ENCODE results near the gene CIAPIN1.

CIAPIN1 gene

GRCh38 chr16:57381791-57382534 is 65.2 kb downstream of the CIAPIN1 start:
- DNase-seq: no peak

GRCh38 chr16:57380671-57381462 is 66.3 kb downstream of the CIAPIN1 start:
- DNase-seq: peak; percentile 17

GRCh38 chr16:57379579-57379978 is 67.6 kb downstream of the CIAPIN1 start:
- DNase-seq: peak; percentile 18
